ENCODE measurements around the gene ARID1B.
A peak's percentile ranks its signal among the peaks of the same experiment; 100 is the strongest.

- TF ChIP-seq, protein P1, sequence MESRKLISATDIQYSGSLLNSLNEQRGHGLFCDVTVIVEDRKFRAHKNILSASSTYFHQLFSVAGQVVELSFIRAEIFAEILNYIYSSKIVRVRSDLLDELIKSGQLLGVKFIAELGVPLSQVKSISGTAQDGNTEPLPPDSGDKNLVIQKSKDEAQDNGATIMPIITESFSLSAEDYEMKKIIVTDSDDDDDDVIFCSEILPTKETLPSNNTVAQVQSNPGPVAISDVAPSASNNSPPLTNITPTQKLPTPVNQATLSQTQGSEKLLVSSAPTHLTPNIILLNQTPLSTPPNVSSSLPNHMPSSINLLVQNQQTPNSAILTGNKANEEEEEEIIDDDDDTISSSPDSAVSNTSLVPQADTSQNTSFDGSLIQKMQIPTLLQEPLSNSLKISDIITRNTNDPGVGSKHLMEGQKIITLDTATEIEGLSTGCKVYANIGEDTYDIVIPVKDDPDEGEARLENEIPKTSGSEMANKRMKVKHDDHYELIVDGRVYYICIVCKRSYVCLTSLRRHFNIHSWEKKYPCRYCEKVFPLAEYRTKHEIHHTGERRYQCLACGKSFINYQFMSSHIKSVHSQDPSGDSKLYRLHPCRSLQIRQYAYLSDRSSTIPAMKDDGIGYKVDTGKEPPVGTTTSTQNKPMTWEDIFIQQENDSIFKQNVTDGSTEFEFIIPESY (IDR thresholded peaks at IDR 0.05; ENCODE audit: extremely low read depth, insufficient replicate concordance, low read length), result no peak
- TF ChIP-seq SIN3A (IDR thresholded peaks at IDR 0.05; ENCODE audit: low read depth) (no peak), CTCF (IDR thresholded peaks at IDR 0.05 in 2 of 3, conservative IDR thresholded peaks at IDR 0.05 in 1 of 3; ENCODE audit: borderline replicate concordance in 1 of 3, insufficient read depth in 1 of 3, low read depth in 2 of 3, low read length in 2 of 3) (no peak), JUND (IDR thresholded peaks at IDR 0.05) (no peak), POLR2AphosphoS5 (IDR thresholded peaks at IDR 0.05; ENCODE audit: low read depth, low read length) (no peak), TCF7L2 (IDR thresholded peaks at IDR 0.05; ENCODE audit: borderline replicate concordance, extremely low read depth, insufficient read depth, insufficient read length) (peak; percentile 46), SP1 (IDR thresholded peaks at IDR 0.05; ENCODE audit: low read depth) (no peak), EZH2 (IDR thresholded peaks at IDR 0.05) (no peak)
These were observed 176.4 kb downstream of the ARID1B start for GRCh38 chr6:156953479-156954146.
